ENCODE results near the gene C10orf62.

Gene C10orf62

GRCh38 chr10:97570789-97571471 lies 18.6 kb upstream of the C10orf62 start:
- Histone ChIP-seq H3K9me3 (ENCODE audit: control insufficient read depth, insufficient read depth, low read depth, low read length) (no peaks in the 10 kb centered on the region), H3K27ac (ENCODE audit: extremely low read depth, low read depth, low read length) (no peak overlapping the region), H3K36me3 (ENCODE audit: control insufficient read depth in 2 of 2, insufficient read depth in 1 of 2, low read length in 2 of 2) (peaks cover 0 to 12% of the 10 kb centered on the region in 2 experiments; a peak in 2 of 3 replicates), H3K4me1 (ENCODE audit: control insufficient read depth, insufficient read depth, low read length) (peaks cover 8% of the 10 kb centered on the region), H3K4me3 (ENCODE audit: low read depth, low read length) (no peak overlapping the region)
- POLR2A ChIA-PET = no interaction called here
- CTCF ChIA-PET = interaction anchor here (0.6 to 5.1 kb wide), 13 partner anchors 11 to 161 kb away, joined by 3 to 78 read pairs (median 5); no protein-coding TSS in a partner anchor
- TF ChIP-seq ZNF76 (tag by site-specific recombination; IDR thresholded peaks at IDR 0.05; ENCODE audit: borderline replicate concordance, low read depth) = no peak
- TF ChIP-seq GLIS1 (tag by site-specific recombination; IDR thresholded peaks at IDR 0.05) = peak; percentile 58
- TF ChIP-seq ZBTB44 (tag by site-specific recombination; IDR thresholded peaks at IDR 0.05) = no peak
- TF ChIP-seq ZBTB10 (tag by site-specific recombination; IDR thresholded peaks at IDR 0.05) = no peak

- no peak for TF ChIP-seq SCRT1 (tag by site-specific recombination; IDR thresholded peaks at IDR 0.05; ENCODE audit: borderline replicate concordance)
- no peak for TF ChIP-seq ZNF223 (tag by site-specific recombination; IDR thresholded peaks at IDR 0.05)
- no peak for TF ChIP-seq ZNF639 (tag by site-specific recombination; IDR thresholded peaks at IDR 0.05)
- TF ChIP-seq GLI4 (tag by site-specific recombination; IDR thresholded peaks at IDR 0.05) = no peak
- TF ChIP-seq KLF1 (tag by site-specific recombination; IDR thresholded peaks at IDR 0.05) = no peak
- no peak for TF ChIP-seq ZNF138 (tag by site-specific recombination; IDR thresholded peaks at IDR 0.05; ENCODE audit: borderline replicate concordance)
- TF ChIP-seq GFI1B (tag by site-specific recombination; IDR thresholded peaks at IDR 0.05) = no peak
- TF ChIP-seq ZNF76 (tag by site-specific recombination; IDR thresholded peaks at IDR 0.05; ENCODE audit: borderline replicate concordance, low read depth) = no peak
- TF ChIP-seq ZNF280C (tag by site-specific recombination; IDR thresholded peaks at IDR 0.05) = no peak
- no peak for TF ChIP-seq PRDM4 (tag by site-specific recombination; IDR thresholded peaks at IDR 0.05)
- TF ChIP-seq ZEB2 (tag by site-specific recombination; IDR thresholded peaks at IDR 0.05) = no peak
- TF ChIP-seq PRDM1 (tag by site-specific recombination; IDR thresholded peaks at IDR 0.05) = no peak
- TF ChIP-seq ZNF560 (tag by site-specific recombination; IDR thresholded peaks at IDR 0.05; ENCODE audit: borderline replicate concordance) = no peak
- no peak for TF ChIP-seq ZBTB44 (tag by site-specific recombination; IDR thresholded peaks at IDR 0.05)
- TF ChIP-seq ZNF140 (tag by site-specific recombination; IDR thresholded peaks at IDR 0.05) = no peak
- TF ChIP-seq ZNF366 (tag by site-specific recombination; conservative IDR thresholded peaks at IDR 0.05) = no peak
- ChIA-PET CTCF (interaction anchor here (0.6 to 5.1 kb wide), 23 partner anchors 12 to 301 kb away, joined by 3 to 78 read pairs (median 4); partner anchors contain the start of gene HOGA1), POLR2A (interaction anchor here (0.6 to 1.5 kb wide), 2 partner anchors 13 to 16 kb away, joined by 4 to 5 read pairs; partner anchors contain the start of gene HOGA1)
- no peak overlapping the region for H3K4me3 ChIP-seq (ENCODE audit: low read depth, low read length)
- no peaks in the 10 kb centered on the region for H3K9me3 ChIP-seq (ENCODE audit: control insufficient read depth, insufficient read depth, low read depth, low read length)
- H3K27ac ChIP-seq (ENCODE audit: extremely low read depth, low read depth, low read length) = no peak overlapping the region
- H3K4me1 ChIP-seq (ENCODE audit: control insufficient read depth, insufficient read depth, low read length) = peaks cover 8% of the 10 kb centered on the region
- H3K36me3 ChIP-seq (ENCODE audit: control insufficient read depth in 2 of 2, insufficient read depth in 1 of 2, low read length in 2 of 2) = peaks cover 0 to 12% of the 10 kb centered on the region in 2 experiments; a peak in 2 of 3 replicates
Measured at GRCh38 chr10:97571622-97572021, 17.9 kb upstream of the C10orf62 start.

All from HEK293 (cell line).